ENCODE measurements around the gene RTN4.

DNA sequence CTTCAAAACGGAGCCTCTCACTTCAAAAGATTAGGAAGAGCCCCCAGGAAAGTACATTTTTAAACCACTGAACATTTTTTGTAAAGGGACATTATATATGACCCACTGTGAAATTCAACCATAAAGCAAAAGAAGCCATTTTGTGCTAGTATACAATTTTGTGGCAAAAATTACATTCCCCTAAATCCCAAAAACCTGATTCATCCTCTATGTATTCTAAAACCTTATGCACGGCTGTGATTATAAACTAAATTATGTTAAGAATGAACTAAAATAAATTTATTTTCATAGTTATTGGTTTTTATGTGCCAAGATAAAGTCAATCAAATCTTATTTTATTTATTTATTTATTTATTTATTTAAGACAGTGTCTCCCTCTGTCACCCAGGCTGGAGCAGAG lies 48.5 kb downstream of the RTN4 start:
- no peak for TF ChIP-seq POLR2AphosphoS5 (IDR thresholded peaks at IDR 0.05)
- TF ChIP-seq EP300 (IDR thresholded peaks at IDR 0.05) = no peak
- TF ChIP-seq, protein P1, sequence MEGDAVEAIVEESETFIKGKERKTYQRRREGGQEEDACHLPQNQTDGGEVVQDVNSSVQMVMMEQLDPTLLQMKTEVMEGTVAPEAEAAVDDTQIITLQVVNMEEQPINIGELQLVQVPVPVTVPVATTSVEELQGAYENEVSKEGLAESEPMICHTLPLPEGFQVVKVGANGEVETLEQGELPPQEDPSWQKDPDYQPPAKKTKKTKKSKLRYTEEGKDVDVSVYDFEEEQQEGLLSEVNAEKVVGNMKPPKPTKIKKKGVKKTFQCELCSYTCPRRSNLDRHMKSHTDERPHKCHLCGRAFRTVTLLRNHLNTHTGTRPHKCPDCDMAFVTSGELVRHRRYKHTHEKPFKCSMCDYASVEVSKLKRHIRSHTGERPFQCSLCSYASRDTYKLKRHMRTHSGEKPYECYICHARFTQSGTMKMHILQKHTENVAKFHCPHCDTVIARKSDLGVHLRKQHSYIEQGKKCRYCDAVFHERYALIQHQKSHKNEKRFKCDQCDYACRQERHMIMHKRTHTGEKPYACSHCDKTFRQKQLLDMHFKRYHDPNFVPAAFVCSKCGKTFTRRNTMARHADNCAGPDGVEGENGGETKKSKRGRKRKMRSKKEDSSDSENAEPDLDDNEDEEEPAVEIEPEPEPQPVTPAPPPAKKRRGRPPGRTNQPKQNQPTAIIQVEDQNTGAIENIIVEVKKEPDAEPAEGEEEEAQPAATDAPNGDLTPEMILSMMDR (IDR thresholded peaks at IDR 0.05) = no peak
